Osteoblast (primary cell): ENCODE results near the gene PAK4. TPM values are rescaled to one million over a fixed set of nuclear protein-coding genes. Genes with fewer than 3 reads are reported as not detected.

Experiments
- DNase-seq: peaks from one replicate; pipeline ENCODE4 v3.0.0; 2011; ENCODE audit warnings: low spot score, mixed read lengths; ENCODE audit not compliant: insufficient read length; ENCODE audit errors: missing footprints
- H2AFZ ChIP-seq: 2 replicates; pipeline ENCODE4 v1.6.0; 2011; ENCODE audit warnings: mild to moderate bottlenecking, low read length
- H3K27ac ChIP-seq: 2 replicates; pipeline ENCODE4 v1.5.1; 2011; ENCODE audit warnings: mild to moderate bottlenecking, low read depth, low read length, moderate library complexity
- H3K27me3 ChIP-seq: 2 replicates; pipeline ENCODE4 v1.6.0; 2012; ENCODE audit warnings: mild to moderate bottlenecking, control low read depth, inconsistent platforms, low read length, moderate library complexity; ENCODE audit not compliant: insufficient read depth
- H3K36me3 ChIP-seq: 2 replicates; pipeline ENCODE4 v1.5.1; 2011; ENCODE audit warnings: mild to moderate bottlenecking, low read length, control low read depth, moderate library complexity; ENCODE audit not compliant: insufficient read depth
- H3K4me1 ChIP-seq: 2 replicates; pipeline ENCODE4 v1.5.1; 2011; ENCODE audit warnings: mild to moderate bottlenecking, low read length, control low read depth, moderate library complexity; ENCODE audit not compliant: insufficient read depth
- H3K4me2 ChIP-seq: 2 replicates; pipeline ENCODE4 v1.6.0; 2011; ENCODE audit warnings: mild to moderate bottlenecking, low read length; ENCODE audit not compliant: insufficient read depth
- H3K4me3 ChIP-seq: fragments of 200-600 bp; sonication (generic); 3 replicates; pipeline ENCODE4 v1.5.1; 2012; ENCODE audit warnings: mild to moderate bottlenecking, low read length, inconsistent platforms; ENCODE audit not compliant: insufficient read depth
- H3K79me2 ChIP-seq: 2 replicates; pipeline ENCODE4 v1.6.0; 2012; ENCODE audit warnings: mild to moderate bottlenecking, low read length, control low read depth, inconsistent platforms; ENCODE audit not compliant: insufficient read depth
- H3K9me3 ChIP-seq: 2 replicates; pipeline ENCODE4 v1.5.1; 2011; ENCODE audit warnings: low read depth, low read length, control low read depth
- H4K20me1 ChIP-seq: 2 replicates; pipeline ENCODE4 v1.6.0; 2012; ENCODE audit warnings: mild to moderate bottlenecking, low read length, control low read depth; ENCODE audit not compliant: insufficient read depth
- total RNA-seq: library from RNA; depleted of rRNA; stranded (reverse); fragments of >200 nt; gene quantifications from 2 replicates; pipeline ENCODE4 v1.2.3, GENCODE V29; 2012
- TF ChIP-seq, protein P1 (sequence below): IDR thresholded peaks from 2 replicates; pipeline ENCODE4 v1.5.1; 2011; ENCODE audit warnings: mild to moderate bottlenecking, low read depth, low read length, moderate library complexity; ENCODE audit errors: extremely low read depth

PAK4 gene
- total RNA-seq, 1 donor = 9.4 TPM

DNA sequence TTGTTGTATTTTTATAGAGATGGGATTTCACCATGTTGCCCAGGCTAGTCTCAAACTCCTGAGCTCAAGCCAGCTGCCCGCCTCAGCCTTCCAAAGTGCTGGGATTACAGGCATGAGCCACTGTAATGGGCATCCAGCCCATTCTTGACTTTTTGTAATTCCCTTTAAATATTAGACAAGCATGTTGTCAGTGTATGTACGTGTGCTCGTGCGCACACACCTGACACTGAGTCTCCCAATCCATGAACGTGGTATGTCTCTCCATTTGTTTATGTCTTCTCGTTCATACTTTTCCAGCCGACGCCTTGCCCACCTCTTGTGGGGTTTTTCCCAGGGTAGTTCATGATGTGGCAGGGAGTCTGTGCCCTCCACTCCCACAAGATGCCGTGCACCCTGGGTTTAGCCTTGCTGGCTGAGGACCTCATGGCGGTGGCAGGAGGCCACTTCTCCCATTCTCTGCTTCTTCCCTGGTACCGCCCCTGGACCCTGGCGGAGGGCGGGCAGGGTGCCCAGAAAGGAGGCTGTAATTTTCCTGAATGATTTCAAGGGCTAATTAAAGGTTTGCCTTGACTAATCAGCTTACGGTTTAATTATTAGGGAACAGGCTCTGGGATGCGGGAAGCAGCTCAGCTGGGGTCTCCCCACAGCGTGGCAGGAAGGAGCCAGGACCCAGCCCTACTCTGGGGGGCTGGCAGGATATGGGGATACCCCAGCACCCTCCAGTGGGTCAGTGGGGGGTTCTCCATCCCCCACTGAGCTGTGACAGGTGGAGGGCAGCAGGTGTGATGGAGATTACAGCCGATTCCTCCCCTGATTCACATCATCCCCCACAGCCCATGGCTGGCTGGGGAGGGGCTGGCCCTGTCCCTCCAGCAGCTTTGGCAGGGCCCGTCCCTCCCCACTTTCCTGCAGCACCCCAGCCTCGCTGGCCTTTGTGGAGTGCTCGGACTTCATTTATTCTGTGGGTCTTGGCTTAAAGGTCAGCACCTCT lies 12.9 kb downstream of the PAK4 start:
- H3K27ac ChIP-seq = no peak overlapping the region
- no peaks in the 10 kb centered on the region for H3K4me1 ChIP-seq
- H3K36me3 ChIP-seq = no peaks in the 10 kb centered on the region
- DNase-seq = peak; percentile 34
- no peak overlapping the region for H3K4me2 ChIP-seq
- no peaks in the 10 kb centered on the region for H3K27me3 ChIP-seq
- H4K20me1 ChIP-seq = peaks cover 63% of the 10 kb centered on the region
- H3K79me2 ChIP-seq = peaks cover 94% of the 10 kb centered on the region
- no peak overlapping the region for H2AFZ ChIP-seq
- no peak overlapping the region for H3K4me3 ChIP-seq
- no peaks in the 10 kb centered on the region for H3K9me3 ChIP-seq
- TF ChIP-seq, protein P1, sequence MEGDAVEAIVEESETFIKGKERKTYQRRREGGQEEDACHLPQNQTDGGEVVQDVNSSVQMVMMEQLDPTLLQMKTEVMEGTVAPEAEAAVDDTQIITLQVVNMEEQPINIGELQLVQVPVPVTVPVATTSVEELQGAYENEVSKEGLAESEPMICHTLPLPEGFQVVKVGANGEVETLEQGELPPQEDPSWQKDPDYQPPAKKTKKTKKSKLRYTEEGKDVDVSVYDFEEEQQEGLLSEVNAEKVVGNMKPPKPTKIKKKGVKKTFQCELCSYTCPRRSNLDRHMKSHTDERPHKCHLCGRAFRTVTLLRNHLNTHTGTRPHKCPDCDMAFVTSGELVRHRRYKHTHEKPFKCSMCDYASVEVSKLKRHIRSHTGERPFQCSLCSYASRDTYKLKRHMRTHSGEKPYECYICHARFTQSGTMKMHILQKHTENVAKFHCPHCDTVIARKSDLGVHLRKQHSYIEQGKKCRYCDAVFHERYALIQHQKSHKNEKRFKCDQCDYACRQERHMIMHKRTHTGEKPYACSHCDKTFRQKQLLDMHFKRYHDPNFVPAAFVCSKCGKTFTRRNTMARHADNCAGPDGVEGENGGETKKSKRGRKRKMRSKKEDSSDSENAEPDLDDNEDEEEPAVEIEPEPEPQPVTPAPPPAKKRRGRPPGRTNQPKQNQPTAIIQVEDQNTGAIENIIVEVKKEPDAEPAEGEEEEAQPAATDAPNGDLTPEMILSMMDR = no peak

DNA sequence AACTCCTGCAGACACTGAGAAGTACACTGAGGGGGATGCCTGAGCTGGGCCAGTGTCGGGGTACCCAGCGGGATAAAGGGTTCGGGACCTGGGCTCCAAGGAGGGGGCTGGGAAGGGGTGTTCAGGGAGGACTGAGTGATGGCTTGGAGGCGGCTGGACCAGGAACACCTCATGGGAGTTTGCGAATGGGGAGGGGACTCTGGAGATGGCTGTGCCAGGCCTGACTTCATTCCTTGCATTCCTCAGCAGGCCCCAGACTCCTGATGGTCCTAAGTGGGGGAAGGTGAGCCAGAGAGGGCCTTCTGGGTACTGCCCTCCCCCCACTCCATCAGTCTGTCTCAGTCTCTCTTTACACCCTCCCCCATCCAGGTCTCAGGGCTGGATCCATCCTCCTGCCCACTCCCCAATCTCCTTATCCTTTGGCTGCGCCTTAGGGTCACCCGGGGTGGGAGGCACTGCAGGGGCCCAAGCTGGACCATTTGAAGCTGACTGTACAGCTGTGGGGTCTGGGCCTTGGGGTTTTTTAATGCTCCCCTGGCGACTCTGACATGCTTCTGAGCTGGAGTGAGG lies 13.8 kb downstream of the PAK4 start:
- no peak overlapping the region for H3K27ac ChIP-seq
- no peak overlapping the region for H3K4me3 ChIP-seq
- TF ChIP-seq, protein P1 = no peak
- peaks cover 92% of the 10 kb centered on the region for H3K79me2 ChIP-seq
- H3K9me3 ChIP-seq = no peaks in the 10 kb centered on the region
- no peak overlapping the region for H3K4me2 ChIP-seq
- no peak overlapping the region for H2AFZ ChIP-seq
- H3K27me3 ChIP-seq = no peaks in the 10 kb centered on the region
- no peak for DNase-seq
- no peaks in the 10 kb centered on the region for H3K36me3 ChIP-seq
- H3K4me1 ChIP-seq = no peaks in the 10 kb centered on the region
- H4K20me1 ChIP-seq = peaks cover 62% of the 10 kb centered on the region

DNA sequence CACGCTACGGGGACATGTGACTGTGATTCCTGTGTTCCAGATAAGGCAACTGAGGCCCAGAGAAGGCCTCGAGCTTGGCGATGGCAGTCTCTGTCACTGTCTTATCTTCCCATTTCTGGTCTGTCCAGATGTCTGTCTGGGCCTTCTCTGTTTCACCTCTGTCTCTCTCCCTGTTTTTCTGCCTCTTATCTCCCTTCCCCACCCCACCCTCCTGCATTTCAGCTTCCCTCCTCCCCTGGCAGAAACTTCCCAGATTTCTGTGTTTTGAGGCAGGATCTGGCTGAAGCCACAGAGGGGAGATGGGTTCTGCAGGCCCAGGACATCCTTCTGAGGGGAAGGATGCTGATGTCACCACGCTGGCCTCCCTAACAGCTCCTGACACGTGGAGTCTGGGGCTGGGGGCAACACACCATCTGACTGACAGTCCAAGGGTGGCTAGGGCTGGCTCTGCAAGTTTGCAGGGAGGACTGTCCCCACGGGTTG lies 14.4 kb downstream of the PAK4 start:
- Histone ChIP-seq H3K4me1 (no peaks in the 10 kb centered on the region), H3K27ac (no peak overlapping the region), H3K4me3 (no peak overlapping the region), H4K20me1 (peaks cover 61% of the 10 kb centered on the region), H3K4me2 (no peak overlapping the region), H2AFZ (no peak overlapping the region), H3K36me3 (no peaks in the 10 kb centered on the region), H3K27me3 (no peaks in the 10 kb centered on the region), H3K79me2 (peaks cover 91% of the 10 kb centered on the region), H3K9me3 (no peaks in the 10 kb centered on the region)
- TF ChIP-seq, protein P1 = no peak
- DNase-seq = peak; percentile 58

DNA sequence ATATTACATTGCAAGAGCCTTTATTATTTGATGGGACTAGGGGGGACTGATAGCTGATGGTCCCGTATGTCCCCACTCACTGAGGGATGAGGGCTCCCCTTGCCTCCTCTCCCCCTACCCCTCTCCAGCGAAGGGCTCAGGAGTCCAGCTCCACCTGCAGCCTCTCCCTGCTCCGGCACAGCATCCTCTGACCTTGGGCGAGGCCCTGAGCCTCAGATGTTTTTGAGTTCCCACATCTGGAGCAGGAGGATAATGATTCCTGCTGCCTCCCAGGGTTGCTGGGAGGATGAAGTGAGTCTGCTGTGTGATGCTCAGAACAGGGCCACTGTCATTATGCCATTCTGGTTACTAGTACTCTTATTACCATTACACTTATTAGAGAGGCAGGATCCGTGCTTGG lies 15.0 kb downstream of the PAK4 start:
- no peaks in the 10 kb centered on the region for H3K4me1 ChIP-seq
- H3K79me2 ChIP-seq = peaks cover 91% of the 10 kb centered on the region
- H3K36me3 ChIP-seq = no peaks in the 10 kb centered on the region
- no peak overlapping the region for H3K4me2 ChIP-seq
- H3K27me3 ChIP-seq = no peaks in the 10 kb centered on the region
- no peak overlapping the region for H2AFZ ChIP-seq
- H3K27ac ChIP-seq = no peak overlapping the region
- peak; percentile 51 for DNase-seq
- H3K4me3 ChIP-seq = no peak overlapping the region
- TF ChIP-seq, protein P1 = no peak
- peaks cover 61% of the 10 kb centered on the region for H4K20me1 ChIP-seq
- no peaks in the 10 kb centered on the region for H3K9me3 ChIP-seq
